ENCODE measurements around the gene ERBB3. TPM values are rescaled to one million over a fixed set of nuclear protein-coding genes. Genes with fewer than 3 reads are reported as not detected.

Gene ERBB3
- total RNA-seq, 2 experiments from 2014 or later = 1.0 to 1.9 TPM

DNA sequence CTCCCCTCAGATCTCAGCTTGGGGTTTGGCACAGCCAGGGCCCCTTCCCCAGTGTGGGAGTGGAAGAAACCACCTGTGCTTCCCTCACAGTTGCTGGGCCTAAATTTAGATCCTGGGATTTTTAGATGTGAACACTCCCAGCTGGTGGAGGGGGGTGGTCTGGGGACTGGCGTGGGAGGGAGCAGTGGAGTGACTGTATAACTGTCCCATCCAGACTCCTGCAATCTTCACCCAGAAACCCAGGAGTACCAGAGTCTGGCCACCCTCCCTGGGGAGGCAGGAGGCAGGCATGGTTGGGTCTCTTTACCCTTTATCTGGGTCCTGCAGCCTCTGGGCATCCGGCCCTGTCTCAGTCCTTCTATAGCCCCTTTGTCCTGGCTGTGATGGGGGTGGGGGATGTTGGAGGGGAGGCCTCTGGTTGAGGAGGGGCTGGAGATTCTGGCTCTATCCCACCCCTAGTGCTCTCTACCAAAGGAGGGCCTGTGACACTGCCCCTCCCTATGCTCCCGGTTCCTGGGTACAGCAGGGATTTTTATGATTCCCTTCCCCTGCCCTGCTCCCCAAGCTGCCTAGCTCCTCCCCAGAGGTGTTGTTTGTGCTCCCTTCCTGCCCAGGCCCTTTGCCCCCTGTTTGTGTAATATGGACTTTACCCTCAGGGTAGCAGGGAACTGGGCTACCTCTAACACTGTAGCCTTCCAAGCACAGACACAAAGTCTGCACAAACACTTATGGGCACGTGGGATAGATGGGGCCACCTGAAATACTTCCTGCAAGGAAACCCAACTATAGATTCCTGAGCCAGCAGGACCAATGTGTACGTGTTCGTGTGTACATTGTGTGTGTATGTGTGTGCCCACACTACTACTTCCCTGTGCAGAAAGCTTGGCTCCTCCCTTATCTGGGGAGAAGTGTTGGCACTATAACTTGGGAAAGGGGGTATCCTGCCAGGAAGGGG, 1.7 kb downstream of the ERBB3 start:
- intact Hi-C loops (cut with micrococcal nuclease) = loop anchor here (5.0 kb wide), 1 partner anchor 34 kb away; no protein-coding TSS in a partner anchor
- H3K4me1 Mint-ChIP-seq (ENCODE audit: low read depth) = peaks cover 12% of the 10 kb centered on the region
- no peaks in the 10 kb centered on the region for H3K9me3 Mint-ChIP-seq
- H3K36me3 Mint-ChIP-seq (ENCODE audit: low read depth) = no peaks in the 10 kb centered on the region
- H3K27me3 Mint-ChIP-seq (ENCODE audit: low read depth) = peaks cover 17% of the 10 kb centered on the region
- H3K27ac Mint-ChIP-seq = no peak overlapping the region
- no peak for DNase-seq
- no peak overlapping the region for H3K4me3 Mint-ChIP-seq
- CTCF ChIA-PET = interaction anchor here (0.6 to 1.3 kb wide), 3 partner anchors 34 to 292 kb away, joined by 3 to 4 read pairs (median 4); no protein-coding TSS in a partner anchor

DNA sequence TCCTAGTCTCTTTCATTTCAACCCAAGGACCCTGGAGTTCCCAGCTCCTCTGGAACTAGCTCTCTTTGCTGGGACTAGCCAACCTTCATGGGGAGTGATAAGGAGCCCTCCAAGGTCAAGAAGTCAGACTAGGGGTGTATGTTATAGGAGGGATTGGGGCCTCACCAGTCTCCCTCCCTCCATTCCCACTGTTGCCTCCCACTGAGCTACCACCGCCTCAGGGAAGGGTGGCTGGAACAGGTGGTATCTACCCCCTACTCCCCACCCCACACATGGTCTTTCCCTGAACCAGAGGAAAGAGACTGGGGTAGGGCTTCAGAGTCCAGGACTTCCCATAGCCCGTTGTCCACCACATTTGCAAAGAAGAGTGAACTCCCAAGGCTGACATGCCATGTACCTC, 2.4 kb downstream of the ERBB3 start:
- CTCF ChIA-PET = interaction anchor here (0.6 to 1.2 kb wide), 2 partner anchors 15 to 279 kb away, joined by 3 to 4 read pairs; no protein-coding TSS in a partner anchor
- Mint-ChIP-seq H3K27me3 (ENCODE audit: low read depth) (peaks cover 17% of the 10 kb centered on the region), H3K4me1 (ENCODE audit: low read depth) (peaks cover 12% of the 10 kb centered on the region), H3K27ac (no peak overlapping the region), H3K36me3 (ENCODE audit: low read depth) (no peaks in the 10 kb centered on the region), H3K9me3 (no peaks in the 10 kb centered on the region), H3K4me3 (no peak overlapping the region)
- intact Hi-C loops (cut with micrococcal nuclease) = loop anchor here (5.0 kb wide), 1 partner anchor 35 kb away; no protein-coding TSS in a partner anchor
- DNase-seq = no peak

DNA sequence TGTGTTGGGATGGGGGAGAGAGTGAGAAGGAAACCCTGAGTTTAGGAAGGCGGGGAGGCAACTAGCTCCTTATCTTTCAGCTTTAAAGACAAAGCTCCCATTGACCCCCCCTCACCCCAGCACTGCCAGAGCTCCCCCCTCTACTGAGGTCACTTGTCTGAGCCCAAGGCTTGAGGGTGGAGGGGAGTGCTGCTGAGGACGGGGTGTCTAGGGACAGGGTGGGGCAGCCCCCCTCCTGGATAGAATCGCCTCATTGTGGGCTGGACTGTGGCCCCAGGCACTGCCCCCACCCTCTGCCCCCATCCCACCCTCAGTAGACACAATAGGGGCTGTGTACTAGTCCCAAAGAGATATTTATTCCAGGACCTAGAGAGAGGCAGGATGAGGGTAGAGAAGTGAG, 3.0 kb downstream of the ERBB3 start:
- H3K4me3 Mint-ChIP-seq = no peak overlapping the region
- no peaks in the 10 kb centered on the region for H3K9me3 Mint-ChIP-seq
- intact Hi-C loops (cut with micrococcal nuclease) = loop anchor here (5.0 kb wide), 1 partner anchor 36 kb away; no protein-coding TSS in a partner anchor
- CTCF ChIA-PET = interaction anchor here (0.6 to 1.4 kb wide), 3 partner anchors 14 to 279 kb away, joined by 3 to 4 read pairs (median 4); no protein-coding TSS in a partner anchor
- DNase-seq = no peak
- no peak overlapping the region for H3K27ac Mint-ChIP-seq
- H3K27me3 Mint-ChIP-seq (ENCODE audit: low read depth) = peaks cover 17% of the 10 kb centered on the region
- H3K4me1 Mint-ChIP-seq (ENCODE audit: low read depth) = peaks cover 12% of the 10 kb centered on the region
- no peaks in the 10 kb centered on the region for H3K36me3 Mint-ChIP-seq (ENCODE audit: low read depth)

DNA sequence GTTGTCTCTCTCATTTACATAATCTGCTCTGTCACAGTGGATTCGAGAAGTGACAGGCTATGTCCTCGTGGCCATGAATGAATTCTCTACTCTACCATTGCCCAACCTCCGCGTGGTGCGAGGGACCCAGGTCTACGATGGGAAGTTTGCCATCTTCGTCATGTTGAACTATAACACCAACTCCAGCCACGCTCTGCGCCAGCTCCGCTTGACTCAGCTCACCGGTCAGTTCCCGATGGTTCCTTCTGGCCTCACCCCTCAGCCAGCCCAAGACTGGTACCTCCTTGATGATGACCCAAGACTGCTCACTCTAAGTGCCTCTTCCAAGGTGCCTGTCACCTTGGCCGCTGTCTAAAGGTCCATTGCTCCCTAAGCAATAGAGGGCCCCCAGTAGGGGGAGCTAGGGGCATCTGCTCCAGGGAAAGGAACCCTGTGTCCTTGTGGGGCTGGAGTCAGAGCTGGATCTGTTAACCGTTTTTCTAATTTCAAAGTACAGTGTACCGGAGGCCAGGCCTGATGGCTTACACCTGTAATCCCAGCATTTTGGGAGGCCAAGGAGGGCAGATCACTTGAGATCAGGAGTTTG, 5.1 kb downstream of the ERBB3 start:
- peaks cover 8% of the 10 kb centered on the region for H3K4me1 Mint-ChIP-seq (ENCODE audit: low read depth)
- no peak overlapping the region for H3K4me3 Mint-ChIP-seq
- H3K9me3 Mint-ChIP-seq = no peaks in the 10 kb centered on the region
- no peak overlapping the region for H3K27ac Mint-ChIP-seq
- CTCF ChIA-PET = interaction anchor here (0.5 to 3.2 kb wide), 13 partner anchors 11 to 340 kb away, joined by 3 to 22 read pairs (median 3); partner anchors contain the start of gene PA2G4
- no peaks in the 10 kb centered on the region for H3K36me3 Mint-ChIP-seq (ENCODE audit: low read depth)
- peak; percentile 55 for DNase-seq
- intact Hi-C loops (cut with micrococcal nuclease) = loop anchor here (1.0 to 5.0 kb wide), 3 partner anchors 19 to 38 kb away; partner anchors contain the start of genes PA2G4 and RPL41
- peaks cover 13% of the 10 kb centered on the region for H3K27me3 Mint-ChIP-seq (ENCODE audit: low read depth)

DNA sequence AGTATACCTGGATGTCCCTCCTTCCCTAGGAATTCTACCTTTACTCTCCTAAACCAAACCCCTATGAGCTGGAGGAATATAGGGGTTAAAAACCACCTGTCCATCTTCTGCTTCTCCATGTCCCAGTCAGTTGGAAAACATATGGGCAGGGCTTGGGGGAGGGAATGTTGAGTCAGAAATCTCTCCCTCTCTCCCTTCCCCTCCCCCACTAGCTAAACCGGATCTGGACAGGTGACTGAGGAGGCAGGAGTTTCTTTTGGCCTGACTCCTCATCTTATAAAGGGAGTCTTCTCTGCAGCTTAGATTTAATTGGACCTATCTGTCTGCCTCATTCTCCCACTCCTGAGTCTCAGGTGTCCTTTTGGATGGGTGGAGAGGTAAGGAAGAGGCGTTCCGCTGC, 6.1 kb downstream of the ERBB3 start:
- no peaks in the 10 kb centered on the region for H3K9me3 Mint-ChIP-seq
- no peak for DNase-seq
- peaks cover 8% of the 10 kb centered on the region for H3K27me3 Mint-ChIP-seq (ENCODE audit: low read depth)
- no peak overlapping the region for H3K27ac Mint-ChIP-seq
- CTCF ChIA-PET = interaction anchor here (0.6 to 3.2 kb wide), 6 partner anchors 11 to 248 kb away, joined by 3 to 22 read pairs (median 4); partner anchors contain the start of genes PA2G4 and PAN2
- intact Hi-C loops (cut with micrococcal nuclease) = no loop called here
- H3K36me3 Mint-ChIP-seq (ENCODE audit: low read depth) = no peaks in the 10 kb centered on the region
- H3K4me3 Mint-ChIP-seq = no peak overlapping the region
- peaks cover under 1% of the 10 kb centered on the region for H3K4me1 Mint-ChIP-seq (ENCODE audit: low read depth)

DNA sequence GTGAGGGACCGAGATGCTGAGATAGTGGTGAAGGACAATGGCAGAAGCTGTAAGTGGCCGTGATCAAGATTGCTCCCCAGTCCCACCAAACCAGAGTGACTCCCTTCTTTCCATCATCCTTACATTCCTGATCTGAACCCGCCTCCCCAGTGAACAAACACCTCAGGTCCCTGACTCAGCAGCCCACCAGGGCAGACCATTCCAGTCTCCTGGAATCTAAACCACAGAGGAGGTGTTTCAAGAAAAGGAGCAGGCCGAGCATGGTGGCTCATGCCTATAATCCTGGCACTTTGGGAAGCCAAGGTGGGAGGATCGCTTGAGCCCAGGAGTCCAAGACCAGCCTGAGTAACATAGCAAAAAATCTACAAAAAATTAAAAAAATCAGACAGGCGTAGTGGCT, 6.6 kb downstream of the ERBB3 start:
- CTCF ChIA-PET = interaction anchor here (0.8 to 3.2 kb wide), 3 partner anchors 10 to 40 kb away, joined by 3 to 22 read pairs (median 3); partner anchors contain the start of gene PA2G4
- H3K27me3 Mint-ChIP-seq (ENCODE audit: low read depth) = peaks cover 4% of the 10 kb centered on the region
- H3K27ac Mint-ChIP-seq = no peak overlapping the region
- no peak overlapping the region for H3K4me3 Mint-ChIP-seq
- H3K9me3 Mint-ChIP-seq = no peaks in the 10 kb centered on the region
- no peak for DNase-seq
- H3K36me3 Mint-ChIP-seq (ENCODE audit: low read depth) = no peaks in the 10 kb centered on the region
- intact Hi-C loops (cut with micrococcal nuclease) = no loop called here
- H3K4me1 Mint-ChIP-seq (ENCODE audit: low read depth) = no peaks in the 10 kb centered on the region

DNA sequence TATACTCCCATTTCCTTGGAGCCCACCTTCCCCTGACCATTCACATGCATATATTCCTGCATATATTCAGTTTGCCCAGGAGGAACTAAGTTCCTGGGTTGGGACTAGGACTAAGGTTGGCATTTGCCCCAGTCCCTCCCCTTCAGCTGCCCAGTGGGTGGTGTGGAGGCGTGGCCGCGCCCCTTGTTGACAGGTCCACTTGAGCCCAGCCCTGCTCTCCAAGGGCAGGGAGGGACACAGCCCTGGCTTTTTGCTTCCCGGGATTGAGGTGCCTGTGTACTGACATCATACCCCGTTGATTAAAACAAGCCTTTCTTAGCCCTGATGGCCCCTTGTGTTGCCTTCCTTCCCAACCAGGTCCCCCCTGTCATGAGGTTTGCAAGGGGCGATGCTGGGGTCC, 7.3 kb downstream of the ERBB3 start:
- Mint-ChIP-seq H3K4me3 (no peak overlapping the region), H3K9me3 (no peaks in the 10 kb centered on the region), H3K27me3 (ENCODE audit: low read depth) (no peaks in the 10 kb centered on the region), H3K36me3 (ENCODE audit: low read depth) (no peaks in the 10 kb centered on the region), H3K4me1 (ENCODE audit: low read depth) (no peaks in the 10 kb centered on the region), H3K27ac (no peak overlapping the region)
- intact Hi-C loops (cut with micrococcal nuclease) = no loop called here
- no peak for DNase-seq
- CTCF ChIA-PET = interaction anchor here (3.2 kb wide), 1 partner anchor 16 kb away, joined by 22 read pairs; the partner anchor contains the start of gene PA2G4

DNA sequence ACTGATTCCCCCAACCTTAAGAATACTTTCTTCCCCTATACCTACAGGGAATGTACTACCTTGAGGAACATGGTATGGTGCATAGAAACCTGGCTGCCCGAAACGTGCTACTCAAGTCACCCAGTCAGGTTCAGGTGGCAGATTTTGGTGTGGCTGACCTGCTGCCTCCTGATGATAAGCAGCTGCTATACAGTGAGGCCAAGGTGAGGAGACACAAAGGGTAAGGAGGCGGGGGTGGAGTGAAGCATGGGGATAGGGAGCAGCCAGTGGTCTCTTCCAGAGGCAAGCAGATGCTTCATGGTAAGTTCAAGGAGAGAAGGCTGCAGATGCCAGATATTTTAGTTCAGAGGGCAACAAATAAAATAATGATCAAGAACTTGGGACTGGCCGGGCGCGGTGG, 17.8 kb downstream of the ERBB3 start:
- H3K4me1 Mint-ChIP-seq (ENCODE audit: low read depth) = peaks cover 9% of the 10 kb centered on the region
- H3K27ac Mint-ChIP-seq = no peak overlapping the region
- intact Hi-C loops (cut with micrococcal nuclease) = no loop called here
- H3K9me3 Mint-ChIP-seq = no peaks in the 10 kb centered on the region
- CTCF ChIA-PET = interaction anchor here (1.2 kb wide), 1 partner anchor 15 kb away, joined by 4 read pairs; no protein-coding TSS in a partner anchor
- no peaks in the 10 kb centered on the region for H3K36me3 Mint-ChIP-seq (ENCODE audit: low read depth)
- H3K4me3 Mint-ChIP-seq = no peak overlapping the region
- H3K27me3 Mint-ChIP-seq (ENCODE audit: low read depth) = no peaks in the 10 kb centered on the region
- no peak for DNase-seq

DNA sequence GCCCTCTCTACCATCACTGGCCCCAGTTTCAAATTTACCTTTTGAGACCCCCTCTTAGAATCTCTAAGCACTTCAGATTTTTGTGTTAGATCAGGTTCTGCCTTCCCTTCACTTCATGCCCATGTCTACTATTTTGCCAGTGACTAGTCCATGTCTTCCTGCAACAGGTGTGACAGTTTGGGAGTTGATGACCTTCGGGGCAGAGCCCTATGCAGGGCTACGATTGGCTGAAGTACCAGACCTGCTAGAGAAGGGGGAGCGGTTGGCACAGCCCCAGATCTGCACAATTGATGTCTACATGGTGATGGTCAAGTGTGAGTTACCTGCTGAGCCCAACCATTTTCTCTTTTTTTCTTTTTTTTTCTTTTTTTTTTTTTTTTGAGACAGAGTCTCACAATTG, 18.6 kb downstream of the ERBB3 start:
- peaks cover 17% of the 10 kb centered on the region for H3K4me1 Mint-ChIP-seq (ENCODE audit: low read depth)
- no peaks in the 10 kb centered on the region for H3K36me3 Mint-ChIP-seq (ENCODE audit: low read depth)
- intact Hi-C loops (cut with micrococcal nuclease) = no loop called here
- no peaks in the 10 kb centered on the region for H3K9me3 Mint-ChIP-seq
- no peak overlapping the region for H3K27ac Mint-ChIP-seq
- CTCF ChIA-PET = no interaction called here
- no peak for DNase-seq
- no peaks in the 10 kb centered on the region for H3K27me3 Mint-ChIP-seq (ENCODE audit: low read depth)
- no peak overlapping the region for H3K4me3 Mint-ChIP-seq

DNA sequence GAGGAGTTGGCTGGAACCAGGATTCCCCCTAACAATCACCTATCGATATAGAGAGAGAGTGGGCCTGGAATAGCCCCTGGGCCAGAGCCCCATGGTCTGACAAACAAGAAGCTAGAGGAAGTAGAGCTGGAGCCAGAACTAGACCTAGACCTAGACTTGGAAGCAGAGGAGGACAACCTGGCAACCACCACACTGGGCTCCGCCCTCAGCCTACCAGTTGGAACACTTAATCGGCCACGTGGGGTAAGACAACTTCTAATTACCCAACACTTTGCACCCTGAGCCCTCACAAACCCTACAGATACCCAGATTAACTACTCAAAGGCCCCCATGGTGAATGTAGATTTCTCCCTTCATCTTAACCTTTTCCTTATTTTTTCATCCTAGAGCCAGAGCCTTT, 19.8 kb downstream of the ERBB3 start:
- H3K4me3 Mint-ChIP-seq = no peak overlapping the region
- CTCF ChIA-PET = interaction anchor here (1.0 kb wide), 1 partner anchor 15 kb away, joined by 3 read pairs; no protein-coding TSS in a partner anchor
- DNase-seq = no peak
- no peaks in the 10 kb centered on the region for H3K27me3 Mint-ChIP-seq (ENCODE audit: low read depth)
- H3K36me3 Mint-ChIP-seq (ENCODE audit: low read depth) = peaks cover 6% of the 10 kb centered on the region
- H3K9me3 Mint-ChIP-seq = no peaks in the 10 kb centered on the region
- peaks cover 19% of the 10 kb centered on the region for H3K4me1 Mint-ChIP-seq (ENCODE audit: low read depth)
- no peak overlapping the region for H3K27ac Mint-ChIP-seq
- intact Hi-C loops (cut with micrococcal nuclease) = loop anchor here (5.0 kb wide), 1 partner anchor 102 kb away; the partner anchor contains the start of gene SUOX

DNA sequence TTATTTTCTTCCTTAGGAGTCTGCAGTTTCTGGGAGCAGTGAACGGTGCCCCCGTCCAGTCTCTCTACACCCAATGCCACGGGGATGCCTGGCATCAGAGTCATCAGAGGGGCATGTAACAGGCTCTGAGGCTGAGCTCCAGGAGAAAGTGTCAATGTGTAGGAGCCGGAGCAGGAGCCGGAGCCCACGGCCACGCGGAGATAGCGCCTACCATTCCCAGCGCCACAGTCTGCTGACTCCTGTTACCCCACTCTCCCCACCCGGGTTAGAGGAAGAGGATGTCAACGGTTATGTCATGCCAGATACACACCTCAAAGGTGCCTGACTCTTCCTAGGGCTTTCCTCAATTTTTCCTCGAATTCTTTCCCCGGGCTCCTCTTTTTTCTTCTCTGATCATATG, 21.1 kb downstream of the ERBB3 start:
- Mint-ChIP-seq H3K4me3 (no peak overlapping the region), H3K36me3 (ENCODE audit: low read depth) (peaks cover 17% of the 10 kb centered on the region), H3K27ac (no peak overlapping the region), H3K4me1 (ENCODE audit: low read depth) (peaks cover 25% of the 10 kb centered on the region), H3K27me3 (ENCODE audit: low read depth) (no peaks in the 10 kb centered on the region), H3K9me3 (no peaks in the 10 kb centered on the region)
- CTCF ChIA-PET = interaction anchor here (0.9 to 3.3 kb wide), 2 partner anchors 15 to 54 kb away, joined by 3 to 22 read pairs; no protein-coding TSS in a partner anchor
- no peak for DNase-seq
- intact Hi-C loops (cut with micrococcal nuclease) = loop anchor here (5.0 kb wide), 1 partner anchor 104 kb away; the partner anchor contains the start of gene SUOX

DNA sequence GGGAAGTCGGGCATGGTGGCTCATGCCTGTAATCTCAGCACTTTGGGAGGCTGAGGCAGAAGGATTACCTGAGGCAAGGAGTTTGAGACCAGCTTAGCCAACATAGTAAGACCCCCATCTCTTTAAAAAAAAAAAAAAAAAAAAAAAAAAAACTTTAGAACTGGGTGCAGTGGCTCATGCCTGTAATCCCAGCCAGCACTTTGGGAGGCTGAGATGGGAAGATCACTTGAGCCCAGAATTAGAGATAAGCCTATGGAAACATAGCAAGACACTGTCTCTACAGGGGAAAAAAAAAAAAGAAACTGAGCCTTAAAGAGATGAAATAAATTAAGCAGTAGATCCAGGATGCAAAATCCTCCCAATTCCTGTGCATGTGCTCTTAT, 22.7 kb downstream of the ERBB3 start:
- H3K4me1 Mint-ChIP-seq (ENCODE audit: low read depth) = peaks cover 37% of the 10 kb centered on the region
- CTCF ChIA-PET = interaction anchor here (1.0 to 3.3 kb wide), 7 partner anchors 16 to 365 kb away, joined by 3 to 22 read pairs (median 7); partner anchors contain the start of gene ZC3H10
- no peaks in the 10 kb centered on the region for H3K27me3 Mint-ChIP-seq (ENCODE audit: low read depth)
- H3K36me3 Mint-ChIP-seq (ENCODE audit: low read depth) = peaks cover 30% of the 10 kb centered on the region
- intact Hi-C loops (cut with micrococcal nuclease) = loop anchor here (5.0 kb wide), 1 partner anchor 105 kb away; the partner anchor contains the start of gene SUOX
- peak overlapping the region; percentile 99 for H3K4me3 Mint-ChIP-seq
- no peaks in the 10 kb centered on the region for H3K9me3 Mint-ChIP-seq
- no peak for DNase-seq
- H3K27ac Mint-ChIP-seq = peak overlapping the region; percentile 99
